Activated CD8-positive, alpha-beta memory T cell treated with anti-CD3 and anti-CD28 coated beads, Interleukin-2, amount 10 ng/mL, durations not matched to agents 7 days and 5 days (primary cell): ENCODE results near the gene ARHGAP10. TPM values are rescaled to one million over a fixed set of nuclear protein-coding genes. Genes with fewer than 3 reads are reported as not detected.
A peak's percentile ranks its signal among the peaks of the same experiment; 100 is the strongest.

Source experiments
- ATAC-seq: fragments of 150-1000 bp; cut with Tn5 transposase; one replicate; pipeline ENCODE4 v1.10.0; 2021; ENCODE audit warnings: moderate library complexity
- CTCF ChIA-PET: fragments of 350-600 bp; sonication (Branson Sonifier 250); formaldehyde crosslinking; loops from one replicate; lab custom pipeline; 2021; ENCODE audit warnings: antibody characterized with exemption; lab: Charles Lee
- DNase-seq: peaks from one replicate; pipeline ENCODE4 v3.0.0-alpha.2; 2020
- H3K27ac Mint-ChIP-seq: one replicate; pipeline ENCODE4 v1.8.0; 2021; ENCODE audit warnings: mild to moderate bottlenecking, mixed read lengths
- H3K27me3 Mint-ChIP-seq: one replicate; pipeline ENCODE4 v1.8.0; 2021; ENCODE audit warnings: mixed read lengths
- H3K36me3 Mint-ChIP-seq: one replicate; pipeline ENCODE4 v1.8.0; 2021; ENCODE audit warnings: mild to moderate bottlenecking, mixed read lengths
- H3K4me1 Mint-ChIP-seq: one replicate; pipeline ENCODE4 v1.8.0; 2021; ENCODE audit warnings: mixed read lengths
- H3K4me3 Mint-ChIP-seq: one replicate; pipeline ENCODE4 v1.8.0; 2021; ENCODE audit warnings: mild to moderate bottlenecking, moderate library complexity, mixed read lengths
- H3K9me3 Mint-ChIP-seq: one replicate; pipeline ENCODE4 v1.8.0; 2022; ENCODE audit warnings: low read depth, mixed read lengths
- total RNA-seq, 2 experiments: library from RNA; stranded (reverse); gene quantifications; one replicate each; pipeline ENCODE4 v1.2.3, GENCODE V29; 2021

ARHGAP10 gene
- total RNA-seq, 2 experiments from 2014 or later, result 12.1 to 18.8 TPM

GRCh38 chr4:147714575-147715401, 17.1 kb upstream of the ARHGAP10 start:
- H3K4me1 Mint-ChIP-seq, result peaks cover 12% of the 10 kb centered on the region
- DNase-seq, result no peak
- no peak for ATAC-seq
- CTCF ChIA-PET, result interaction anchor here (1.4 kb wide), 1 partner anchor 17 kb away, joined by 4 read pairs; the partner anchor contains the start of gene ARHGAP10
- peaks cover 24% of the 10 kb centered on the region for H3K27me3 Mint-ChIP-seq
- no peak overlapping the region for H3K27ac Mint-ChIP-seq
- no peaks in the 10 kb centered on the region for H3K9me3 Mint-ChIP-seq
- H3K36me3 Mint-ChIP-seq, result peaks cover 1% of the 10 kb centered on the region
- H3K4me3 Mint-ChIP-seq, result no peak overlapping the region

- H3K27ac Mint-ChIP-seq, result no peak overlapping the region
These were observed 14.0 kb upstream of the ARHGAP10 start for GRCh38 chr4:147717878-147718277.

GRCh38 chr4:147723326-147723725, 8.6 kb upstream of the ARHGAP10 start:
- CTCF ChIA-PET, result interaction anchor here (3.0 kb wide), 1 partner anchor 143 kb away, joined by 11 read pairs; no protein-coding TSS in a partner anchor
- ATAC-seq (no peak), DNase-seq (no peak)
- Mint-ChIP-seq H3K9me3 (no peaks in the 10 kb centered on the region), H3K36me3 (no peaks in the 10 kb centered on the region), H3K4me3 (no peak overlapping the region), H3K4me1 (no peaks in the 10 kb centered on the region), H3K27me3 (peaks cover 11% of the 10 kb centered on the region), H3K27ac (no peak overlapping the region)

More at GRCh38 chr4:147717878-147718277, 14.0 kb upstream of the ARHGAP10 start:
- H3K4me1 Mint-ChIP-seq, result peaks cover 9% of the 10 kb centered on the region
- ATAC-seq, result no peak
- peaks cover 20% of the 10 kb centered on the region for H3K27me3 Mint-ChIP-seq
- H3K9me3 Mint-ChIP-seq, result no peaks in the 10 kb centered on the region
- CTCF ChIA-PET, result interaction anchor here (1.9 kb wide), 2 partner anchors 9 to 148 kb away, joined by 5 to 14 read pairs; no protein-coding TSS in a partner anchor
- peaks cover 1% of the 10 kb centered on the region for H3K36me3 Mint-ChIP-seq
- DNase-seq, result no peak
- no peak overlapping the region for H3K4me3 Mint-ChIP-seq

- H3K4me3 Mint-ChIP-seq, result no peak overlapping the region
- CTCF ChIA-PET, result interaction anchor here (3.0 kb wide), 1 partner anchor 142 kb away, joined by 11 read pairs; no protein-coding TSS in a partner anchor
- ATAC-seq (no peak), DNase-seq (no peak)
- H3K4me1 Mint-ChIP-seq, result no peaks in the 10 kb centered on the region
- no peak overlapping the region for H3K27ac Mint-ChIP-seq
- no peaks in the 10 kb centered on the region for H3K9me3 Mint-ChIP-seq
- H3K27me3 Mint-ChIP-seq, result peaks cover 16% of the 10 kb centered on the region
- no peaks in the 10 kb centered on the region for H3K36me3 Mint-ChIP-seq
These were observed 7.3 kb upstream of the ARHGAP10 start for GRCh38 chr4:147724468-147725201.

- Mint-ChIP-seq H3K36me3 (no peaks in the 10 kb centered on the region), H3K27me3 (peaks cover 20% of the 10 kb centered on the region), H3K9me3 (no peaks in the 10 kb centered on the region), H3K4me3 (no peak overlapping the region), H3K4me1 (peaks cover 3% of the 10 kb centered on the region), H3K27ac (no peak overlapping the region)
- DNase-seq (no peak), ATAC-seq (no peak)
- CTCF ChIA-PET, result interaction anchor here (3.0 kb wide), 1 partner anchor 141 kb away, joined by 11 read pairs; no protein-coding TSS in a partner anchor
These were observed 6.2 kb upstream of the ARHGAP10 start for GRCh38 chr4:147725673-147726072.

- DNase-seq (no peak), ATAC-seq (no peak)
- CTCF ChIA-PET, result interaction anchor here (1.9 kb wide), 1 partner anchor 139 kb away, joined by 7 read pairs; no protein-coding TSS in a partner anchor
- Mint-ChIP-seq H3K36me3 (no peaks in the 10 kb centered on the region), H3K4me1 (peaks cover 10% of the 10 kb centered on the region), H3K27me3 (peaks cover 20% of the 10 kb centered on the region), H3K9me3 (no peaks in the 10 kb centered on the region), H3K27ac (no peak overlapping the region), H3K4me3 (no peak overlapping the region)
These were observed 4.3 kb upstream of the ARHGAP10 start for GRCh38 chr4:147727476-147728028.

GRCh38 chr4:147730333-147730732, 1.6 kb upstream of the ARHGAP10 start:
- no peak overlapping the region for H3K4me3 Mint-ChIP-seq
- no peak overlapping the region for H3K27ac Mint-ChIP-seq
- no peak for DNase-seq
- H3K36me3 Mint-ChIP-seq, result no peaks in the 10 kb centered on the region
- H3K9me3 Mint-ChIP-seq, result no peaks in the 10 kb centered on the region
- peaks cover 34% of the 10 kb centered on the region for H3K4me1 Mint-ChIP-seq
- CTCF ChIA-PET, result interaction anchor here (0.6 to 2.7 kb wide), 4 partner anchors 20 to 148 kb away, joined by 3 to 9 read pairs (median 3); partner anchors contain the start of gene PRMT9
- peaks cover 18% of the 10 kb centered on the region for H3K27me3 Mint-ChIP-seq
- no peak for ATAC-seq

GRCh38 chr4:147732518-147733235, 789 bp downstream of the ARHGAP10 start:
- H3K4me1 Mint-ChIP-seq, result peaks cover 50% of the 10 kb centered on the region
- H3K36me3 Mint-ChIP-seq, result no peaks in the 10 kb centered on the region
- peak overlapping the region; percentile 84 for H3K27ac Mint-ChIP-seq
- peaks cover 17% of the 10 kb centered on the region for H3K27me3 Mint-ChIP-seq
- DNase-seq (no peak), ATAC-seq (peak; percentile 34)
- no peaks in the 10 kb centered on the region for H3K9me3 Mint-ChIP-seq
- H3K4me3 Mint-ChIP-seq, result peak overlapping the region; percentile 81
- CTCF ChIA-PET, result interaction anchor here (0.8 to 2.9 kb wide), 18 partner anchors 7 to 214 kb away, joined by 3 to 43 read pairs (median 4); partner anchors contain the start of genes PRMT9 and TMEM184C

- CTCF ChIA-PET, result interaction anchor here (0.9 to 2.9 kb wide), 3 partner anchors 133 to 215 kb away, joined by 3 to 43 read pairs (median 3); no protein-coding TSS in a partner anchor
- peaks cover 1% of the 10 kb centered on the region for H3K36me3 Mint-ChIP-seq
- H3K4me3 Mint-ChIP-seq, result peak overlapping the region; percentile 81
- DNase-seq, result no peak
- H3K27me3 Mint-ChIP-seq, result peaks cover 8% of the 10 kb centered on the region
- H3K4me1 Mint-ChIP-seq, result peaks cover 52% of the 10 kb centered on the region
- no peak for ATAC-seq
- no peak overlapping the region for H3K27ac Mint-ChIP-seq
- H3K9me3 Mint-ChIP-seq, result no peaks in the 10 kb centered on the region
These were observed 1.9 kb downstream of the ARHGAP10 start for GRCh38 chr4:147733716-147734344.

GRCh38 chr4:147734496-147734895, 2.6 kb downstream of the ARHGAP10 start:
- Mint-ChIP-seq H3K27ac (no peak overlapping the region), H3K36me3 (peaks cover 1% of the 10 kb centered on the region), H3K9me3 (no peaks in the 10 kb centered on the region), H3K4me3 (no peak overlapping the region), H3K4me1 (peaks cover 56% of the 10 kb centered on the region), H3K27me3 (peaks cover 7% of the 10 kb centered on the region)
- CTCF ChIA-PET, result interaction anchor here (0.9 kb wide), 1 partner anchor 133 kb away, joined by 3 read pairs; no protein-coding TSS in a partner anchor
- DNase-seq (no peak), ATAC-seq (no peak)

- Mint-ChIP-seq H3K4me3 (no peak overlapping the region), H3K27ac (peak overlapping the region; percentile 1), H3K9me3 (no peaks in the 10 kb centered on the region), H3K4me1 (peaks cover 62% of the 10 kb centered on the region), H3K36me3 (peaks cover 1% of the 10 kb centered on the region), H3K27me3 (peaks cover 2% of the 10 kb centered on the region)
- CTCF ChIA-PET, result no interaction called here
- DNase-seq (no peak), ATAC-seq (no peak)
These were observed 3.8 kb downstream of the ARHGAP10 start for GRCh38 chr4:147735413-147736301.
